Esophagus squamous epithelium (tissue), 5 donors: Measurements from ENCODE around the gene COL4A3. TPM values are rescaled to one million over a fixed set of nuclear protein-coding genes. Genes with fewer than 3 reads are reported as not detected.

Experiments used
- DNase-seq: peaks from one replicate; lab custom pipeline; 2025; lab: John Stamatoyannopoulos, UW
- H3K27ac ChIP-seq, 4 donors: fragments of 200-600 bp; sonication (generic); one replicate each; pipeline ENCODE4 v1.5.1; 2016 to 2019; ENCODE audit warnings: mild to moderate bottlenecking in 1 of 4
- H3K27me3 ChIP-seq, 4 donors: fragments of 200-600 bp; sonication (generic); 1 replicate in 3 of 4; 2 replicates in 1 of 4; pipeline versions ENCODE4 v1.5.1 to v1.6.0; 2017 to 2021; ENCODE audit warnings: antibody characterized with exemption in 1 of 4
- H3K36me3 ChIP-seq, 3 donors: fragments of 200-600 bp; sonication (generic); one replicate each; pipeline ENCODE4 v1.5.1; 2016 to 2019
- H3K4me1 ChIP-seq, 3 donors: fragments of 200-600 bp; sonication (generic); one replicate each; pipeline ENCODE4 v1.5.1; 2017 to 2019
- H3K4me3 ChIP-seq, 4 donors: fragments of 200-600 bp; sonication (generic); 1 replicate in 3 of 4; 2 replicates in 1 of 4; pipeline ENCODE4 v1.5.1; 2016 to 2019; ENCODE audit warnings: mild to moderate bottlenecking in 2 of 4, moderate library complexity in 1 of 4
- H3K9me3 ChIP-seq, 3 donors: fragments of 200-600 bp; sonication (generic); one replicate each; pipeline ENCODE4 v1.5.1; 2016 to 2019
- POLR2A ChIP-seq, 4 donors: fragments of 450-650 bp; IDR thresholded peaks; one replicate each; pipeline ENCODE4 v1.6.1; 2017; ENCODE audit warnings: antibody characterized with exemption in 4 of 4, mild to moderate bottlenecking in 4 of 4, moderate library complexity in 3 of 4
- WGBS, 2 donors: methylation state at CpG; one replicate each; pipeline ENCODE4 v1.1.5; 2018; 5-methylcytosine and 5-hydroxymethylcytosine counted together
- intact Hi-C: fragments of 100-400 bp; cut with DNase I; formaldehyde crosslinking; loops from one replicate; pipeline ENCODE4 v1.15.0; 2022
- total RNA-seq, 4 donors: library from RNA; depleted of rRNA; stranded (reverse); fragments of >200 nt; gene quantifications; one replicate each; pipeline ENCODE4 v1.1.0, GENCODE V29; 2016
- TF ChIP-seq, protein P1 (sequence below), 6 experiments: fragments of 450-650 bp in 4 of 6; fragments of 200-600 bp in 2 of 6; sonication (generic) in 2 of 6; IDR thresholded peaks; one replicate each; pipeline ENCODE4 v1.5.1; 2016 to 2019; ENCODE audit warnings: antibody characterized with exemption in 6 of 6, mild to moderate bottlenecking in 4 of 6, moderate library complexity in 4 of 6
- donor health status: DM: yes; HTN: yes; CAD: no.

Gene COL4A3
- total RNA-seq, 4 donors from 2014 or later: 0.11 to 2.5 (median 0.38) TPM

- WGBS, 2 donors: 56% methylated on average over 3 of the region's 3 CpGs
- no peaks in the 10 kb centered on the region for H3K36me3 ChIP-seq
- H3K4me1 ChIP-seq: no peaks in the 10 kb centered on the region
- intact Hi-C loops: no loop called here
- no peak for DNase-seq
- TF ChIP-seq, protein P1, sequence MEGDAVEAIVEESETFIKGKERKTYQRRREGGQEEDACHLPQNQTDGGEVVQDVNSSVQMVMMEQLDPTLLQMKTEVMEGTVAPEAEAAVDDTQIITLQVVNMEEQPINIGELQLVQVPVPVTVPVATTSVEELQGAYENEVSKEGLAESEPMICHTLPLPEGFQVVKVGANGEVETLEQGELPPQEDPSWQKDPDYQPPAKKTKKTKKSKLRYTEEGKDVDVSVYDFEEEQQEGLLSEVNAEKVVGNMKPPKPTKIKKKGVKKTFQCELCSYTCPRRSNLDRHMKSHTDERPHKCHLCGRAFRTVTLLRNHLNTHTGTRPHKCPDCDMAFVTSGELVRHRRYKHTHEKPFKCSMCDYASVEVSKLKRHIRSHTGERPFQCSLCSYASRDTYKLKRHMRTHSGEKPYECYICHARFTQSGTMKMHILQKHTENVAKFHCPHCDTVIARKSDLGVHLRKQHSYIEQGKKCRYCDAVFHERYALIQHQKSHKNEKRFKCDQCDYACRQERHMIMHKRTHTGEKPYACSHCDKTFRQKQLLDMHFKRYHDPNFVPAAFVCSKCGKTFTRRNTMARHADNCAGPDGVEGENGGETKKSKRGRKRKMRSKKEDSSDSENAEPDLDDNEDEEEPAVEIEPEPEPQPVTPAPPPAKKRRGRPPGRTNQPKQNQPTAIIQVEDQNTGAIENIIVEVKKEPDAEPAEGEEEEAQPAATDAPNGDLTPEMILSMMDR (IDR thresholded peaks at IDR 0.05): no peak
- no peak for TF ChIP-seq POLR2A (IDR thresholded peaks at IDR 0.05)
- no peak overlapping the region for H3K27ac ChIP-seq
- no peaks in the 10 kb centered on the region for H3K9me3 ChIP-seq
- H3K4me3 ChIP-seq: no peak overlapping the region
- no peaks in the 10 kb centered on the region for H3K27me3 ChIP-seq
These were observed 26.9 kb downstream of the COL4A3 start for GRCh38 chr2:227191367-227191766.

DNA sequence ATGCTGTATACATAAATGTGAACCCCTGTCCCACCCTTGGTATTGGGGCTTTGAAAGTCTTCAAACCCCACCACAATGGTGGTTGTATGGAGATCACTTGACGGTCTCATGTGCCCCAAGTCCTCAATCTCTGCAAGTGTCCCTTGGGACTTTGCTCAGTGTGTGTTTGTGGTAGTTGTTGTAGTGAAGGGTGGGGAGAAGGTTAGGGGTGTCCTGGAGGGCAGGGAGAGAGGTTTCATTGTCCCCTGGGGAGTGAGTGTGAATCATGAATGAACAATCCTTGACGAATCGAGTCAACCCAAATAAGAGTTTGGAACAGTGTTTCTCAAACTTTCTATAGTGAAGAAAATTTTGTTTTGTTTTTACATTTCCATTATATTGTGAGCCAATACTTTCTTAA is 28.1 kb downstream of the COL4A3 start:
- intact Hi-C loops: no loop called here
- 79 to 85% methylated on average over 3 of the region's 3 CpGs for WGBS, 2 donors
- TF ChIP-seq, protein P1 (IDR thresholded peaks at IDR 0.05): no peak
- TF ChIP-seq POLR2A (IDR thresholded peaks at IDR 0.05): no peak
- no peak for DNase-seq
- H3K36me3 ChIP-seq: no peaks in the 10 kb centered on the region
- no peak overlapping the region for H3K4me3 ChIP-seq
- no peaks in the 10 kb centered on the region for H3K9me3 ChIP-seq
- no peaks in the 10 kb centered on the region for H3K4me1 ChIP-seq
- no peak overlapping the region for H3K27ac ChIP-seq
- H3K27me3 ChIP-seq: no peaks in the 10 kb centered on the region

DNA sequence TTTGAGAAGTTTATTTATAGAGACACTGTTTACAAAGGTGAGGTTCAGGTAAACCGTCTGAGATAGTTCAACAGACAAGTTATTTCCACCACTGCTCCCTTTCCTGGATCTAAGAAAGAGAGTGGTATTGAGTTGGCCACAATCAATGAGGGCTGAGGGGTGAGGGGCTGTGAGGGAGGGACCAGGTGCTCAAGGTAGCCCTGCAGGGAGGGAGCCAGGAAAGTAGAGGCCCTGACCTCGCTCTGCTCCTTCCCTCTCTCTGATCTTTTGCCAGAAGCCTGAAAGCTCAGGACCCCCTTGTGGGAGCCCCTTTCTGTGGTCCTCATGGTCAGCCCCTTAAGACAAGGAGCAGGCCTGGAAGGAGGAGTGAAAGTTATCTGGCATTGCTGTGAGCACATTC is 29.8 kb downstream of the COL4A3 start:
- no peak for DNase-seq
- Histone ChIP-seq H3K9me3 (no peaks in the 10 kb centered on the region), H3K36me3 (no peaks in the 10 kb centered on the region), H3K4me3 (no peak overlapping the region), H3K27ac (no peak overlapping the region), H3K4me1 (no peaks in the 10 kb centered on the region), H3K27me3 (no peaks in the 10 kb centered on the region)
- no peak for TF ChIP-seq POLR2A (IDR thresholded peaks at IDR 0.05)
- TF ChIP-seq, protein P1 (IDR thresholded peaks at IDR 0.05): no peak
- intact Hi-C loops: no loop called here
- WGBS, 2 donors: 34 to 67% methylated on average over 2 of the region's 2 CpGs

DNA sequence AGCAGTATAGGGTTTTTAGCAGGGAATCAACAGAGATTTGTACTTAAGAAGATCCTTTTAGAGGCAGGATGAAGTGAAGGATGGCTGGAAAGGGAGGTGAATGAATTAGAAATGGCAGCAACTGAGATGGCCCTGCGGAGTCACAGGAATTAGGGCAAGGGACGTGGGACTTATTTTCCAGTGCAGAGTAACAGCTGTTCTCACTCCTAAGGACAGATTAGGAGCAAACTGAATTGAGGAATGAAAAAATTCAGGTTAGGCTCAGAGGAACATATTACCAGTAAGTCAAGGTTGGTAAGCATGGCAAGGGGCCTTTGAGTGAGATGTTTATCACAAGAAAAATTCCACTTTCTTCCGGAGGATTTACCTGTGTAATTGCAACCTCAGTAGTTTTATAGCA is 34.4 kb downstream of the COL4A3 start:
- intact Hi-C loops: no loop called here
- Histone ChIP-seq H3K9me3 (no peaks in the 10 kb centered on the region), H3K4me1 (no peaks in the 10 kb centered on the region), H3K4me3 (no peak overlapping the region), H3K27ac (no peak overlapping the region), H3K27me3 (no peaks in the 10 kb centered on the region), H3K36me3 (no peaks in the 10 kb centered on the region)
- 79 to 90% methylated on average over 3 of the region's 3 CpGs for WGBS, 2 donors
- TF ChIP-seq, protein P1 (IDR thresholded peaks at IDR 0.05): no peak
- TF ChIP-seq POLR2A (IDR thresholded peaks at IDR 0.05): no peak
- no peak for DNase-seq

GRCh38 chr2:227201771-227202170 is 37.3 kb downstream of the COL4A3 start:
- DNase-seq: no peak
- peaks cover 0 to 7% (median 0%) of the 10 kb centered on the region in 4 donors for H3K27me3 ChIP-seq
- 53 to 59% methylated on average over 2 of the region's 2 CpGs for WGBS, 2 donors
- H3K9me3 ChIP-seq: no peaks in the 10 kb centered on the region
- H3K36me3 ChIP-seq: no peaks in the 10 kb centered on the region
- TF ChIP-seq, protein P1 (IDR thresholded peaks at IDR 0.05): no peak
- TF ChIP-seq POLR2A (IDR thresholded peaks at IDR 0.05): no peak
- no peak overlapping the region for H3K27ac ChIP-seq
- no peak overlapping the region for H3K4me3 ChIP-seq
- intact Hi-C loops: no loop called here
- no peaks in the 10 kb centered on the region for H3K4me1 ChIP-seq
